H1 (cell line): ENCODE measurements around the gene DUOXA2. TPM values are rescaled to one million over a fixed set of nuclear protein-coding genes. Genes with fewer than 3 reads are reported as not detected.

Experiments
- GTF2F1 ChIP-seq: IDR thresholded peaks from 2 replicates; pipeline ENCODE4 v1.6.1; 2012; ENCODE audit warnings: low read depth, low read length, improper control_type of control experiment, borderline replicate concordance
- SP2 ChIP-seq: IDR thresholded peaks from 2 replicates; pipeline ENCODE4 v1.6.1; 2012; ENCODE audit warnings: mild to moderate bottlenecking, low read length, inconsistent platforms
- polyA plus RNA-seq, 7 experiments: library from polyadenylated mRNA; depleted of rRNA in 3 of 7; stranded (reverse) in 5 of 7; unstranded in 2 of 7; fragments of >200 nt in 5 of 7; fragments of 200-250 nt in 2 of 7; gene quantifications; 1 replicate in 5 of 7; 2 replicates in 1 of 7; 4 replicates in 1 of 7; pipeline versions ENCODE4 v1.2.1 to v1.2.3, GENCODE V29; 2011 to 2013; ENCODE audit warnings: missing spikeins in 2 of 7, mixed read lengths in 2 of 7
- total RNA-seq: library from RNA; stranded (reverse); fragmentation: NEBNext Ultra II Directional; extraction: Animal tissue kit (Norgen Biotek cat#: 25700); gene quantifications from 2 replicates; pipeline ENCODE4 v1.2.1, GENCODE V29; 2021
- TF ChIP-seq, protein P1 (sequence below): IDR thresholded peaks from 2 replicates; pipeline ENCODE4 v1.6.1; 2012; ENCODE audit warnings: inconsistent platforms
- TF ChIP-seq, protein P2 (sequence below): IDR thresholded peaks from 2 replicates; pipeline ENCODE4 v1.6.1; 2011; ENCODE audit warnings: low read depth, mild to moderate bottlenecking, low read length; ENCODE audit not compliant: insufficient read depth

The DUOXA2 gene
- total and polyA plus RNA-seq, 2 of the 8 experiments (the other 6 are each of a cell fraction or from before 2014, with no cell fraction given): 0.05 TPM; not detected in 1

GRCh38 chr15:45116482-45117307 lies 2.6 kb downstream of the DUOXA2 start (continued):
- TF ChIP-seq, protein P1, sequence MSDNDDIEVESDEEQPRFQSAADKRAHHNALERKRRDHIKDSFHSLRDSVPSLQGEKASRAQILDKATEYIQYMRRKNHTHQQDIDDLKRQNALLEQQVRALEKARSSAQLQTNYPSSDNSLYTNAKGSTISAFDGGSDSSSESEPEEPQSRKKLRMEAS: peak; percentile 85
- TF ChIP-seq GTF2F1 (no peak), SP2 (no peak)
- TF ChIP-seq, protein P2, sequence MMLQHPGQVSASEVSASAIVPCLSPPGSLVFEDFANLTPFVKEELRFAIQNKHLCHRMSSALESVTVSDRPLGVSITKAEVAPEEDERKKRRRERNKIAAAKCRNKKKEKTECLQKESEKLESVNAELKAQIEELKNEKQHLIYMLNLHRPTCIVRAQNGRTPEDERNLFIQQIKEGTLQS: no peak
